Heart left ventricle (tissue), 13 donors: ENCODE measurements around the gene MGMT.

Experiments used
- POLR2A ChIP-seq, 2 donors: fragments of 450-650 bp; IDR thresholded peaks; one replicate each; pipeline ENCODE4 v1.6.1; 2017; ENCODE audit warnings: antibody characterized with exemption in 2 of 2, mild to moderate bottlenecking in 2 of 2, moderate library complexity in 2 of 2
- TF ChIP-seq, protein P1 (sequence below), 12 donors: fragments of 200-600 bp; sonication (generic) in 4 of 12; IDR thresholded peaks; one replicate each; pipeline versions ENCODE4 v1.5.0 to v1.8.0; 2018 to 2022; ENCODE audit warnings: antibody characterized with exemption in 12 of 12, mild to moderate bottlenecking in 5 of 12
- donor health status: ischemic (EF 13 %, LVEDD 7.1; RV severe dilation, severe dysfunction).
- donor health status: DM: no; HTN: yes; CAD: no.
- donor health status: DM: no; HTN: no; CAD: no.
- donor health status: ischemic (EF 25% LVEDD 6.9; RV normal size, moderate dysfunction).
- donor health status: ischemic (EF 25% LVEDD 5.7; RV mildly dilated, moderate dysfunction).
- donor health status: ischemic (EF 35%, LVEDD 5.7; RV mildly dilated, moderate dysfunction).
- donor health status: nonischemic (EF 11% LVEDD 7.7; RV severe dilation, severe dysfunction).
- donor health status: DM: yes; HTN: yes; CAD: no.
- donor health status: PGD.
- donor health status: ischemic (EF 29% LVEDD 5.4; RV normal size, mild dysfunction).
- donor health status: nonischemic (EF 23%, LVEDD 6.1; RV moderate dilation, normal function).

GRCh38 chr10:129507216-129507889 is 40.3 kb downstream of the MGMT start:
- TF ChIP-seq, protein P1, sequence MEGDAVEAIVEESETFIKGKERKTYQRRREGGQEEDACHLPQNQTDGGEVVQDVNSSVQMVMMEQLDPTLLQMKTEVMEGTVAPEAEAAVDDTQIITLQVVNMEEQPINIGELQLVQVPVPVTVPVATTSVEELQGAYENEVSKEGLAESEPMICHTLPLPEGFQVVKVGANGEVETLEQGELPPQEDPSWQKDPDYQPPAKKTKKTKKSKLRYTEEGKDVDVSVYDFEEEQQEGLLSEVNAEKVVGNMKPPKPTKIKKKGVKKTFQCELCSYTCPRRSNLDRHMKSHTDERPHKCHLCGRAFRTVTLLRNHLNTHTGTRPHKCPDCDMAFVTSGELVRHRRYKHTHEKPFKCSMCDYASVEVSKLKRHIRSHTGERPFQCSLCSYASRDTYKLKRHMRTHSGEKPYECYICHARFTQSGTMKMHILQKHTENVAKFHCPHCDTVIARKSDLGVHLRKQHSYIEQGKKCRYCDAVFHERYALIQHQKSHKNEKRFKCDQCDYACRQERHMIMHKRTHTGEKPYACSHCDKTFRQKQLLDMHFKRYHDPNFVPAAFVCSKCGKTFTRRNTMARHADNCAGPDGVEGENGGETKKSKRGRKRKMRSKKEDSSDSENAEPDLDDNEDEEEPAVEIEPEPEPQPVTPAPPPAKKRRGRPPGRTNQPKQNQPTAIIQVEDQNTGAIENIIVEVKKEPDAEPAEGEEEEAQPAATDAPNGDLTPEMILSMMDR (IDR thresholded peaks at IDR 0.05): no peak
- no peak for TF ChIP-seq POLR2A (IDR thresholded peaks at IDR 0.05)
